Activated CD8-positive, alpha-beta memory T cell treated with anti-CD3 and anti-CD28 coated beads for 36 hours (primary cell): Measurements from ENCODE around the gene CUL7. TPM values are rescaled to one million over a fixed set of nuclear protein-coding genes. Genes with fewer than 3 reads are reported as not detected.
"Not testable (repeated sequence)": the region's sequence is repeated elsewhere in the genome, so short reads cannot be mapped to it uniquely, and the experiment has no call there.

ENCODE experiments used
- CTCF ChIA-PET: fragments of 350-600 bp; sonication (Branson Sonifier 250); formaldehyde crosslinking; loops from one replicate; lab custom pipeline; 2021; ENCODE audit warnings: antibody characterized with exemption; lab: Charles Lee
- POLR2A ChIA-PET: fragments of 350-600 bp; sonication (Branson Sonifier 250); formaldehyde crosslinking; loops from one replicate; lab custom pipeline; 2021; ENCODE audit warnings: antibody characterized with exemption; lab: Charles Lee
- total RNA-seq, 2 experiments: library from RNA; stranded (reverse); gene quantifications; one replicate each; pipeline ENCODE4 v1.2.3, GENCODE V29; 2021

CUL7 gene
- total RNA-seq, 2 experiments from 2014 or later: 11.6 to 11.7 TPM

- CTCF ChIA-PET: interaction anchor here (0.6 to 1.5 kb wide), 5 partner anchors 33 to 360 kb away, joined by 3 to 4 read pairs (median 3); partner anchors contain the start of gene RRP36
- POLR2A ChIA-PET: interaction anchor here (0.6 to 1.7 kb wide), 9 partner anchors 30 to 491 kb away, joined by 3 to 8 read pairs (median 4); partner anchors contain the start of genes CNPY3, KLHDC3, MEA1 and PEX6
Observed at GRCh38 chr6:43054206-43054943, 724 bp upstream of the CUL7 start.

GRCh38 chr6:43052842-43053544 is 658 bp downstream of the CUL7 start:
- ChIA-PET CTCF (interaction anchor here (0.8 kb wide), 1 partner anchor 361 kb away, joined by 3 read pairs; no protein-coding TSS in a partner anchor), POLR2A (interaction anchor here (1.1 to 1.6 kb wide), 4 partner anchors 39 to 124 kb away, joined by 3 to 8 read pairs (median 4); partner anchors contain the start of genes CNPY3, KLHDC3, MEA1 and SRF)

- POLR2A ChIA-PET: no interaction called here
- CTCF ChIA-PET: interaction anchor here (0.7 to 0.8 kb wide), 2 partner anchors 30 to 138 kb away, joined by 3 to 5 read pairs; no protein-coding TSS in a partner anchor
Observed at GRCh38 chr6:43052225-43052841, 1.3 kb downstream of the CUL7 start.

GRCh38 chr6:43050981-43051380 is 2.7 kb downstream of the CUL7 start:
- ChIA-PET POLR2A (no interaction called here), CTCF (no interaction called here)

- CTCF ChIA-PET: interaction anchor here (0.5 kb wide), 1 partner anchor 278 kb away, joined by 3 read pairs; no protein-coding TSS in a partner anchor
- POLR2A ChIA-PET: no interaction called here
Observed at GRCh38 chr6:43047998-43048397, 5.7 kb downstream of the CUL7 start.

GRCh38 chr6:43045371-43045930 is 8.2 kb downstream of the CUL7 start:
- CTCF ChIA-PET: no interaction called here
- POLR2A ChIA-PET: interaction anchor here (0.9 kb wide), 1 partner anchor 10 kb away, joined by 3 read pairs; no protein-coding TSS in a partner anchor

GRCh38 chr6:43043310-43043709 is 10.3 kb downstream of the CUL7 start:
- ChIA-PET CTCF (no interaction called here), POLR2A (no interaction called here)

GRCh38 chr6:43041475-43041874 is 12.2 kb downstream of the CUL7 start:
- POLR2A ChIA-PET, CTCF ChIA-PET: not testable (repeated sequence)

- ChIA-PET POLR2A (interaction anchor here (0.5 kb wide), 1 partner anchor 40 kb away, joined by 4 read pairs; no protein-coding TSS in a partner anchor), CTCF (no interaction called here)
Observed at GRCh38 chr6:43040542-43041257, 13.0 kb downstream of the CUL7 start.

- POLR2A ChIA-PET: no interaction called here
- CTCF ChIA-PET: interaction anchor here (1.1 kb wide), 1 partner anchor 139 kb away, joined by 3 read pairs; no protein-coding TSS in a partner anchor
Observed at GRCh38 chr6:43038727-43039126, 14.9 kb downstream of the CUL7 start.

- CTCF ChIA-PET: interaction anchor here (1.1 kb wide), 1 partner anchor 140 kb away, joined by 3 read pairs; no protein-coding TSS in a partner anchor
Observed at GRCh38 chr6:43037706-43038105, 15.9 kb downstream of the CUL7 start.

GRCh38 chr6:43037197-43037596 is 16.5 kb downstream of the CUL7 start:
- ChIA-PET CTCF (interaction anchor here (1.3 kb wide), 1 partner anchor 16 kb away, joined by 3 read pairs; the partner anchor contains the start of gene RRP36), POLR2A (interaction anchor here (0.5 kb wide), 1 partner anchor 15 kb away, joined by 5 read pairs; no protein-coding TSS in a partner anchor)

More at GRCh38 chr6:43037706-43038105, 15.9 kb downstream of the CUL7 start:
- POLR2A ChIA-PET: no interaction called here

GRCh38 chr6:43036712-43037111 is 16.9 kb downstream of the CUL7 start:
- ChIA-PET POLR2A (no interaction called here), CTCF (interaction anchor here (1.3 kb wide), 1 partner anchor 15 kb away, joined by 3 read pairs; the partner anchor contains the start of gene RRP36)

- CTCF ChIA-PET: interaction anchor here (1.3 kb wide), 1 partner anchor 14 kb away, joined by 3 read pairs; the partner anchor contains the start of gene RRP36
Observed at GRCh38 chr6:43035495-43036194, 18.0 kb downstream of the CUL7 start.

GRCh38 chr6:43034190-43034525 is 19.5 kb downstream of the CUL7 start:
- ChIA-PET POLR2A (no interaction called here), CTCF (interaction anchor here (0.7 to 1.0 kb wide), 2 partner anchors 18 to 24 kb away, joined by 3 to 4 read pairs; no protein-coding TSS in a partner anchor)

More at GRCh38 chr6:43035495-43036194, 18.0 kb downstream of the CUL7 start:
- POLR2A ChIA-PET: interaction anchor here (1.2 kb wide), 1 partner anchor 10 kb away, joined by 3 read pairs; no protein-coding TSS in a partner anchor

- ChIA-PET POLR2A (interaction anchor here (0.6 to 0.8 kb wide), 2 partner anchors 13 to 142 kb away, joined by 4 to 10 read pairs; no protein-coding TSS in a partner anchor), CTCF (interaction anchor here (1.0 kb wide), 1 partner anchor 24 kb away, joined by 4 read pairs; no protein-coding TSS in a partner anchor)
Observed at GRCh38 chr6:43033496-43034189, 20.0 kb downstream of the CUL7 start.
